Endometrium (tissue), 2 donors: ENCODE data around the gene HPCA.

ENCODE experiments used
- FAIRE-seq: peaks from 2 replicates; lab custom pipeline; 2012; peaks lifted over from hg19 to GRCh38; lab: Jason Lieb, UNC
- donor health status: control.
- donor health status: control.

Gene HPCA

DNA sequence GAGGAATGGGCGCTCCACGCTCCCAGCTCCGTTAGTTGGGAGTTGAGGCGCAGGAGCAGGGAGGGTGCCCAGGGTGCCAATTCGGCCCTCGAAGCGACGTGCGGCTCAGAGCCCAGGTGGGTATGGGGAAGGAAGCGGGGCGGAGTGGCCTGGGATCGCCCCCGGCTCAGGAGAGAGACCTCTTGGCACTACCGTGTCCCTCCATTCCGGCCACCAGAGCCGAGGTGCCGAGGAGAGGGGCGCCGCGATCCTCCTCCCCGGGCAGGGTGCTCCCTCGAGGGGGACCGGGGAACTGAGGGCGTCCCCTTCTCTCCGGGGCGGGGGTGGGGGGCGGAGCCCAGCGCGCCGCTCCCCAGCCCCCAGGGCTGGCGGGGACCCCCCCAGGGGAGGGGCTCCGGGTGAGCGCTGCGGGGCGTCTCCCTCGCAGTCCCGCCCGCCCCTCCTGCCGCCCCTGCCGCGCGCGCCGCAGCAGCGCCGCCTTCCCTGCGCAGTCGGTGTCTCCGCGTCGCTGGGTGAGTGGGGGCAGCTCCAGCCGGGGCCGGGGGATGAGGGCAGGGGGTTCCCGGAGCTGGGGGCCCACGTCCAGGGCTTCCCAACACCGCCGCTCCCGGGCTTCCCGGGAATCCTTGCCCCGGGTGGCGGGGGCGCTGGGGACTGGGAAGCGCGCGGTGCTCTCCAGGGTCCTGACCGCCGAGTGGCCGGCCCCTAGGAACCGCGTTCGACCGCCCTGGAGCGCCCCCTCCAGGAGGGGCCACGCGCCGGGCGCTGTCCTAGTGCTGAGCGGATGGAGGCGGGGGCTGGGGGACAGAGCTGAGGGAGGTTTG, at the start of gene HPCA:
TSS of gene HPCA (plus strand) at position 488 of the 824 bp plus-strand sequence. CDS start 2,408 bp downstream, outside the sequence.
- FAIRE-seq: no peak

DNA sequence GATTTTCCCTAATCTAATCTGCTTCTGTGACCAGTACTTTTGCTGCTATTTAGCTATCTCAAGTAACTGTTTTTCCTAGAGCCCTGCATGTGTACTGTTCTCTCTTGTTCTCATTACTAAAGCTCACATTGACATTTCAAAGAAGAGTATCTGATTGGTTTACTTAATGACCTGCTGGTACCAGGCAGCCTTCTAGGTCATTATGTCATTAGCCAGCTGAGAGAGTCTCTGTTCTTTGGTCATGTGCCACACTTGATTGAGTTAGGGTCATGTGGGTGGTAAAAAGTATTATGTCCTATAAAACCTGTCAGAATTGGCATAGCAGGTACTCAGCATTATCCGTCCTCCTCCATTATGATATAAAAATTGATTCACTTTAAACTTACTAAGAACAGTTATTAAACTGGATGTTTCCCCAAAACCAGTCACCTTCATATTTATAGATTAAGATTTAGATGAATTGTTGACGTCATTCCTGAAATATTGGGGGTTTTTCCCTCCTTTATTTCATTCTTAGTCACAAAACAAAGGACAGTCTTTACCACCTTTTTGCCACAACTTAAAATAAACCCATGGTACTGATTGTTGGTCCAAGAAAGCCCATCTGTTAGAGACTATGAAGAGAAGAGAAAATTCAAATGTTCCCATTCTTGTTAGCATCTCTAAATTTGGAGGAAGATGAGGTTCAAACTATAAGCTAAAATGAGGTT, 37.8 kb upstream of the HPCA start:
- FAIRE-seq: no peak

DNA sequence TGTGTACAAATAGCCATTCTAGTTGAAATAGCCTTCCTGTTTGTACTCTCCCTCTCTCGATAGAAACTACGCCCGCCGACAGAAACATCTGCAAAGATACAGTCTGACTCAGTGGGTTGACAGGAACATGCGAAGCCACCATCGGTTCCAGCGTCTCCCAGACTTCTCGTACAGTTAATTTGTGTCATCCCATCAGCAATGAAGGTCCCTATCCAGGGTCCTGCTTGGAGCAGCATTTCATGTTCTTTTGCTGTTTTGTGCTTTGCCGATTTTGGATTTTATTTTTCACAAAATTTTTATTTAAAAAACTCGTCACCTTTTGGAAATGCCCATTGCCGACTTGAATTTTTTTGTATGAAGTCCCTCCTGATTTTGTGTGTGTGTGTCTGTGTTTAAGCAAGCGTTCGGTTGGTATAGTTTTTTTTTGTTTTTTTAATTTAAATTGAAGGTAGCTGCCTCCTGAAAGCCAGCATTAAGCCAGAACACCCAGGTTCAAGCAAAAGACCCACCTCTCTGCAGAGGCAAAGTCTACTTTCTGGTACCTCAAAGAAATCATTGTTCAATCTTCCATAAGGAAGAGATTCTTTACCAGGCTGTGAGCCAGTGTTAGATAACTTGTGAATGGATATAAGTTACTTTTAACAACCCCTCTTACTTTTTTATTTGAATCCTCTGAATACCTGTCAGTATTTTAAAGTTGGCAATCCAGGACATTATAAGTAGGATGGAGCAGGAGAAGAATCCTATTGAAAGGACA, 30.3 kb upstream of the HPCA start:
- no peak for FAIRE-seq

DNA sequence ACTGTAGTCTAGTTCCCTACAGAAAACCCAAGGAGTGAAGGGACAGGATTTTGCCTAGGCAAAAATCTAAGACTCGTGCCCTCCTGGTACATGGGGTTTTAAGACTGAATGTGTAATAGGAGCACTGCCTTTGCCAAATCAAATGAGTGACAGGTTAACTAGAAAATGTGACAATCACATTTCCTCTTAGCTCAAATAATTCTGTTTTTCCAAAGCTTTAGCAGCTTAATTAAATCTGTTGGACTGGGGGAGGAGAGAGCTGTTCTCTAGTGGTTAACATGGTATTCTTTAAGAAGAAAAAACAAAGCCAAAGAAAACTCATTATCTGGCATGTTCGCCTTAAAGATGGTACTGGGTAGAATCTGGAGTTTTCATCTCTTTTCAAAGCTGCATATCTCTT, 28.2 kb upstream of the HPCA start:
- FAIRE-seq: no peak

DNA sequence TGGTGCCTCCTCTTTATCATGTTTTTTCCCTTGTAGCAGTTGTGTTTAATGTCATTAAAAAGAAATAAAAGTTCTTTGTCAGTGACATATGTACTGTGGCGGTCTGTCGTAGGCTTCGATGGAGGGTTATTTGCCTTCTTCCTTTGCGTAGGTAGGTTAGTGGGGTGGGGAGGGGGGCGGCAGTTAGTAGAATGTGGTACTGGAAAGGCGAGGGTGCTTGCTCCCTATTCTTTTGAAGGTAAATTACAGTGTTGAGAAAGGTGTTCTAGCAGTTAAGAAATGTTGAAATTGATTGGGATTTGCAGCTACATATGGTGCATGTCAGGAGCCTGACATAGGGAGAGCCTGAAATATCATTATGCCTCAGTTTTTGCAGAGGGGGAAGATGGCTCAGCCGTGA, 27.5 kb upstream of the HPCA start:
- no peak for FAIRE-seq

DNA sequence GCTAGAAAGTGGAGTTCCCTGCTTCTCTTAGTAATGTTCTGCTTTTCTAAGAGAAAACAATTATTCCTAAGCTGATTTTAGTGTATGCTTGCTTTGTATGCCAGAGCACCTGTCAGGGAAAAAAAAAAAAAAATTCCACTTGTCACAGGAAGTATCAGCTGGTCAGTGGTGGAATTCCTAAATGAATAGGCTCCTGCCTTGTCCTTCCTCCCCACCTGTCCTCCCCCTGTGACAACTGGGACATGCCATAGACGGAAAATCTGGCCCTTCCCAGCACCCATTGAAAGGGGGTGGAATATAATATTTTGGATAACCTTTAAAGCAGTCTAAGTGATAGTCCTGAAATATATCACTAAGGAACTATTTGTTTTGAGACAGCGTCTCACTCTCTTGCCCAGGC, 26.4 kb upstream of the HPCA start:
- no peak for FAIRE-seq

DNA sequence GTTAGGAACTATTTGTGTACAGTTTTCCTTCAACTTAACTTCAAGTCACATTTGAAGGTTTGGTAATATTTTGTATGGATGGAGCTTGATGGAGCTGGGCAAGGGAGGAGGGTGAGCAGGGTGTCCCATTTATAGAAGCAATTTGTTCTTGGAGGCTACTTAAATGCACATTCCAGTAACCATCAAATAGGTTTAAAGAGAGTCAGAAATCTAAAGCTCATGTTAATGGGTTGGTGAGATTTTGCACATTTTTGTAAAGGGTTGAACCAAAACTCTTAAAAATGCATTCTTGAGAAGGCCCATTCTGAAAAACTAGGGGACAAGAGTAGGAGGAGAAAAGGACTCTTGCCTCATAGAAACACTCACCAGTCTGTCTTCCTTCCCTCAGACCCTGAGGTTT, 25.7 kb upstream of the HPCA start:
- no peak for FAIRE-seq

DNA sequence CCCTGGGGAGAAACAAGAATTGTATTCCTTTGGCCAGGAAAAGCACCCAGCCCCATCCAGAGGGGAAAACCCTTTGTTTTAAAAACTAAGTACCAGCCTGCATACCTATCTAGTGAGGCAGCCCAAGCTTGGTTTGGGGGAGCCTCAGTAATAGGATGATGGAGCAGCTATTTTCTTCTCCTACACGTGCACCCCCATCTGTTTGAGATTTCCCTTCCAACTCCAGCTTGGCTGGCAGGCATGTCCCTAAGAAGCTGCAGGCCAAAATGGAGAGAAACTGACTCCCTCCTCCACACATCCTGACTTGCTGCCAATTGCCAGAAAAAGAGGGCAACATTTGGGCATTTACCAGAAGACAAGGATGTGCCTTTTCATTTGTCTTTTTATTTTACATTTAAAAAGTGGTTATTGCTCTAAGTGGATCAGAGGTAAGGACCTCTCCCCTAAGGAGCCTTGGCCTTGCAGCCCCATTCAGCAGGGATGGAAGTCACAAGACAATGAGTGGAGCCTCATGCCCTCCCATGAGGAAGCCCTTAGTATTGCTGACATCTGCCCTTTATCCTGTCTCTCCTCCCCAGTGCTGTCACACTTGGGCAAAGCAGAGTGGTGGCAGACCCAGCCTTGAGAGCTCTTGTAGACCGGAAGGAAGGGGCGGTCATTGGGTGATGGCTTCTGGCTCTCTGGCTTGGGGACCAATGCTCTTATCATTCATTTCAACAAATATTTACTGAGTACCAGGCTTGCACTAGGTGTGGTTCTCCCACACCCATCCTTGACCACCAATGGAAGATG, 24.2 kb upstream of the HPCA start:
- FAIRE-seq: no peak

DNA sequence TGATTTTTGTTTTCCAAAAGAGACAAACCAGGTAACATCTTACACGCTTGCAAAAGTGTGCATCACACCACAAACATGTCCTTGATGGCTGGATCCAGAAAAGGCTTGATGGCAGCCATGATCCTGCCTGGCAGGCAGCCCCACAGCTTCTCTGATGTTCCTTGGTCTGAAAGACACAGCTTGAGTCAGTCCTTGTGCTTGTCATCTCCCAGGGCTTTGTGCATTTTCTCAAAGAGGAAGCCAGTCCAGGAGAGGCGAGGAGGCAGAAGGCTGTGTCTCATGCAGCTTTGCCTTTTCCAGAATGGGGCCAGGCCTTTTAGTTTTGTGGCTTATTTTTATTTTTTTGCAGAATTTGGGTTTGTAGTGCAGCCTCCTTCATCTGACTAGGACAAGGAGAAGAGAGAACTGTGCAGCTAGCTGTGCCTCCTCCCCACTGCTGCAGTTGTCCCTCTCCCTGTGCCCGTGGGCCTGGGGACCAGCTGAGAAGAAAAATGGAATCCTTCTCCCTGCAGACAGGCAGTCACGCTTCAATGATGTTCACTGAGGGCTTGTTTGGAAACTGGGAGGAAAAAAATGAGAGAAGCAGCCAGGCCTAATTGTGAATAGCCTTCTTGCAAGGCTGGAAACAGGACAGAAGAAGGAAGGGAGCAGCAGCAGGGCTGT, 22.9 kb upstream of the HPCA start:
- no peak for FAIRE-seq

DNA sequence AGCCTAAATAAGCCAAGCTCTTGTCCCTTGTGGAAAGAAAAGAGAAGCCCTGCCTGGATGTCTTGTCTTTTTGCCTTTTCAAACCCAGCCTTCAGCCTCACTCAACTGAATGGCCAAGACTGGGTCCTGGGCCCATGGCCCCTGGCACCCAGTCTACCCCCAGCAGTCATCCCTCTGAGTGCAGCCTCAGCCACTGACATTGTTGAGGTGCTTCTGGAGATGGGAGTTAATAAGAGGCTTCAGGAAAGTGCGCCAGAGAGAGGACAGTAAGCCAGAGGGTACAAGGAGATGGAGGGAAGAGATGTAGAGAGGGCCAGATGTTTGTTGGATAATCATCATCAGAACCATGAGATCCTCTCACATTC, 22.4 kb upstream of the HPCA start:
- no peak for FAIRE-seq

DNA sequence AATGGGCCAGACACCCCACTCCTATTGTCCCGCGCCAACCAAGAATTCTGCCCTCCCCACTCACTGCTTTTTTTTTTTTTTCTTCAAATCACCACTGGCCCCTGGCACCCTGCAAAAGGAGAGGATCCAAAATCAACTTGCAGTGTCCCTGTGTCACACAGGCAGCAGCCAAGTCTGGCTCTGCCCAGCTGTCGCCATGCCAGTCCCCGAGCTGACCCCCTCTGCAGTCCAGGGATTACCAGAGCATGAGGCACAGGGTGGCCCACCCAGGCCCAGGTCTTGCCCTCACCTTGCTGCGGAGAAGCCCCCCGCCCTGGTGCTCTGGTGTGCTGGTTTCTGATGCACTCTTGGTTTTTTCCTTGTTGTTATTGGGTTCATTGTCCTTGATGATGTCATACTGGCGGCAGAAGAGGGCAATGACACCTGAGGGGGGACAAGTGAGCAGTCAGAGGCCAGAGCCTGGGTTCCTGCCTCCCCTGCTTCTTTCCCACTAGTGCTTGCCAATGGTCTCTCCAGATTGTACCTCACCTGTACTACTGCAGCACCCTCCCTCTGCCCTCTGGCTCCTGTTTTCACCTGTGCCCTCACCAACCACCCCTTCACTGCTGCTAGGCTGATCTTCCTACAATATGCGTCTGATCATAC, 21.8 kb upstream of the HPCA start:
- no peak for FAIRE-seq

DNA sequence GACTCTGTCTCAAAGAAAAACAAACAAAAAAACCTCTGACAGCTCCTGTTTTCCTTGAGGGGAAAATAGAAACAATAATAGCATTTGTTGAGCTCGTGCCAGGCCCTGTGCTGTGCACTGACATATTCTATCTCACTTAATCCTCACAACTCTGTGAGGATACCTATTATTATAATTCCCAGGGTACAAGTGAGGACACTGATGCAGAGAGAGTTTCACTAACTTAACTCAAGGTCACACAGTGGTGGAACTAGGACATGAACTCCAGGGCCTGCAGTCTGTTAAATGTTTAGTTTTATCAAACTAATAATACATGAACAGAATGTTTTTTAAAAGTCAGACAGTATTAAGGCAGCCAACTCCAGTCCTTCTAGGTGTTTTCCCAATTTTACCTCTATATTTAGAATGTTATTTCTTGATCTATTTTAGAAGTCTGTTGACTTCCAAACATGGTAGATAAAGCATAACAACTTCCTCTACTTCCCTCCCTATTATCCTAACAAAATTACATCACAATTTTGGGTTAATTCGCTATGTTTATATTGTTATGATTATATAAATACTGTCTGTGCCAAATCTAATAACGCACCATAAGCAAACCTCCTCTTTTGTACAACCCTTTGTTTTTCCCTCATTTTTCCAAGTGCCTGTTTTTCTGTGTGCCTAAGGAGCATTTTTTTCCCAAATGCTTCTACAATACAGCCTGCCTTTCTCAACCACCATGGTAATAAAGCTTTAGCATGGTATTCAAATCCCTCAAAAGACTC, 20.5 kb upstream of the HPCA start:
- no peak for FAIRE-seq

DNA sequence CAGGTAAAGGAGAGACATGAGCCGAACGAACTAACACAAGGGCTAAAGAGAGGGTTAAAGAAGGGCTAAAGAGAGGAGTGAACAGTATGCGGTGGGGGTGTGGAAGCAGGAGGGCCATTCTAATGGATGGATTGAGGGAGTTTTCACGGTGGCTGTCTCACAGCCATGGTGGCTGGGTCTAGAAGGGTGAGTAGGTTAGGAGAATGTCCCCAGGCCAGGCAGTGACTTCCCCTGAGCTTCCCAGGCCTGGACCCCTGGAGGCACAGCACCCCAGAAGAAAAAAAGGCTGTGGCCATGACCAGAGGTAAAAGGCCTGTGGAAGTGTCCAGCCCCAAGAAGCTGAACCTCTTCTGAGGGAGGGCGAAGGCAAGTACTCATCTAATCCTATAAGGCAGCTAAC, 19.1 kb upstream of the HPCA start:
- no peak for FAIRE-seq

DNA sequence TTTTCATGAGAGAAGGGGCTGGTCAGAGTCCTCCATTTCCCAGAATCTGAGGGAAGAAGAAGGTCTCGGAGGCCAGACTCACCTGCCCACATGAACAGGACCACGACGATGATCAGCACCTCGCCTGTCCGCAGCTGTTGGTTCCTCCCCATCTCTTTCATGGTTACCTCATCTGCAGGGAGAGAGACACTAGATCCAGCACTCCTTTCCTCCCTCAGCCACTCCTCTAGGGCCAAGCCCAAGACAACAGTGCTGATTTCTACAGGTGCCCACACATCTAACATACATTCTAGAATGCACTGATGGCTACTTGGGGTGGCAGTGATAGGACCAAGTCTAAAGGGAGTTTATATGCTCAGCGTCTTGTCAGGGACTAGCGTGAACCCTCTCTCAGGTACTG, 18.6 kb upstream of the HPCA start:
- no peak for FAIRE-seq

DNA sequence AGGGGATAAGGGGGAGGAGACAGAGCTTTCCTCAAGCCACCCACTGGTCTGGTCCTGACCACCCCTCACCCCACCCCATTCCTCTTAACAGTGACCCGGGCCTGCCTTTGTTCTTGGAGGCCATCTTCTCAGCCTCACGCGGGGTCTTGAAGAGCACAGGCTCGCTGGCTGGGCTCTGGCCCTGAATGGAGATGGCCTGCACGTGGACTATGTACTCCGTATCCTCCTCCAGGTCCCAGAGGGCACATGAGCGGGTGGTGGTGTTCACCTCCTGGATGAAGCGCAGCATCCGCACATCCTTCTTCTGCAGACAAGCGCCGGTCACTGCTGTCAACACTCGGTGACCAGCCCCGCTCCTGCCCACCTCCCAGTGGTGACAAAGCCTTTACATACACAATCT, 18.2 kb upstream of the HPCA start:
- FAIRE-seq: no peak

DNA sequence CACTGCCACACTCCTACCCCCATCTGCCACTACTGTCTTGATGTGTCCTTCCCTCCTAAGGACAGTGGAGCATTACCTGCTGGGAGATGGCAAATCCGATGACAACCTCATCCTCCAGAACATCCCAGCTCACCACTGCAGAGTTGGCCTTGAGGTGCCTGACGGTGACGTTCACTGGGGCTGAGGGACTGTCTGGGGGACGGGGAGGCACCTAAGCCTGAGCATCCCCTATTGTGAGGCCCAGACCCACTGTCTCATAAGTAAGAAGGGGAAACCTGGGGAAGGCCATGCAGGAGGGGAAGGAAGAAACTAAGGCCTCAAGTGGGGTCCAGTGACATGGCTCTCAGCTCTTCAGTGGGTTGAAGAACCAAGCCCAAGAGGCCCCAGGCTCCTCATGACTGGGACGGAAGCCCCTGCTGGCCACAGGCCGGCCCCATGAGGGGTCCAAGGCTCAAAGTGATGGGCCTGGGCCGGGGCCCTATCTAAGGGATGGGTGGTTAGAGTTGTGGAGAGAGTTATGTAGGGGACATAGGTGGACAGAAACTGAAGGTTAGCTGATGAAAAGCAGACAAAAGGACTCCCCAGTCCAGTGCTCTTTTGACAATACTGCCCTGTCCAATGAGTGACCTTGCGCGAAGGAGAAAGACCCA, 17.4 kb upstream of the HPCA start:
- FAIRE-seq: no peak

DNA sequence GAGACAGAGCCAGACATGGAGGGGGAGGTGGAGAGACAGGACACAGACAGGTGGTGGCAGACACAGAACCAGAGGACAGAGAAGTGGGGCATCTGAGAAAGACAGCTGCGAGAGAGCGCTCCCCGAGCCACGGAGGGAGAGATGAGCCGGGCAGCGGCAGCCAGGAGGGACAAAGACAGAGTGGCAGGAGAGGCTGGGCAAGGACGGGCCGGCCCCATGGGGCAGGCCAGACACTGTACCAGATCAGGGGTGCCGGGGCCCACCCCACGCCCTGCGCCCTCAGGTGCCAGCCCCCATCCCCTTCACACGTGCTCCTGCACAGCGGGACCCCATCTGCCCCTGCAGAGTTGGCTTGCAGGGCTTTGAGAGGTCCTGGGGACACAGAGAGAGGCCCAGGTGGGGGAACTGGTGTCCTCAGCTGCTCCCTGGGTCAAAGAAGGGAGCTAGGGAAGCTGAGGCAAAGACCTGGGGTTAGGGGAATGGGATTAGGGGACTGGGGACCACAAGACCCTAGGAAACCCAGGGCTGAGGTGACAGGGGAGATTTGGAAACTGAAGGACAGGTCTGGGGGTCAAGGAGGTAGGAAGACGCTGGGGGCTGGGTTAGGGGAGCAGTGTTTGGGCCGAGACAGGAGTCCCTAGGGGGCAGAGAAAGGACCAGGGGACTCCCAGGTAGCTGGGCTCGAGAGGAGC, 16.2 kb upstream of the HPCA start:
- FAIRE-seq: no peak

DNA sequence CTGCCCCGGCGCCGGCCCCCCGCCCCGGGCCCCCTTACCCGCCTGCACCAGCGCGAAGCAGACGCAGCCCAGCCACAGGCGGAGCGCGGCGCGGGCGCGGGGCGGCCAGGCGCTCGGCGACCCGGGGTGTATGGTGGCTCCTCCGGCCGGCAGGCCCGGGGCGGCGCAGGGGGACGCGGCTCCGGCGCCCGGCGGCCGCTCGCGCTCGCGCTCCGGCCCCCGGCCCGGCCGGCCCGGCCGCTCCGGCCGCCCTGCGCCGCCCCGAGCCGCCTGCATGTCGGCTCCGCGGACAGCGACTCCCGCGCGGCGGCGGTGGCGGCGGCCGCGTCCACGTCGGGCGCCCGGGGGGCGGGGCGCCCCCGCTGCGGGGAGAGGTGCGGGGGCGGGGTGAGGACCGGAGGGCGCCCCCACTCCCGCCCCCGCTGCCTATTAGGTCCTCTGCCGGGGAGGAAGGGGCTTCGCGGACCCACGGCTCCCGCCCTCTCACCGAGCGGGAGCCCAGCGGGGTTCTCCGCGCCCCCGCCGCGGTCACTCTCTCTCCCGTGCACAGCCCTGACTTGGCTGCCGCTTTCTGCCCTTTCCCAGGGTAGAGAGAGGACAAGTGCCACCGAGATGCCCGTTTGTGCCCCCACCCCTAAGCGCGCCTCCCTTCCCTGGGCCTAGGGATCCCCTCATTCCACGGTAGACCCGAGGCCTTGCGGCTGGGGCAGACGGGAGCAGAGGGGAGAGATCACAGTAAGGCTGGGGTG, 15.5 kb upstream of the HPCA start, which contains the start of gene FNDC5:
TSS of gene FNDC5 (minus strand) at position 298 of the 749 bp plus-strand sequence.
- no peak for FAIRE-seq
